22Rv1 (cell line): ENCODE results near the gene GPR3.

ENCODE experiments used
- ZFX ChIP-seq: fragments of 450-650 bp; IDR thresholded peaks from 2 replicates; pipeline ENCODE4 v1.6.1; 2017; ENCODE audit warnings: antibody characterized with exemption, borderline replicate concordance
- TF ChIP-seq, protein P1 (sequence below): fragments of 450-650 bp; IDR thresholded peaks from 2 replicates; pipeline ENCODE4 v1.5.1; 2017; ENCODE audit warnings: mild to moderate bottlenecking

DNA sequence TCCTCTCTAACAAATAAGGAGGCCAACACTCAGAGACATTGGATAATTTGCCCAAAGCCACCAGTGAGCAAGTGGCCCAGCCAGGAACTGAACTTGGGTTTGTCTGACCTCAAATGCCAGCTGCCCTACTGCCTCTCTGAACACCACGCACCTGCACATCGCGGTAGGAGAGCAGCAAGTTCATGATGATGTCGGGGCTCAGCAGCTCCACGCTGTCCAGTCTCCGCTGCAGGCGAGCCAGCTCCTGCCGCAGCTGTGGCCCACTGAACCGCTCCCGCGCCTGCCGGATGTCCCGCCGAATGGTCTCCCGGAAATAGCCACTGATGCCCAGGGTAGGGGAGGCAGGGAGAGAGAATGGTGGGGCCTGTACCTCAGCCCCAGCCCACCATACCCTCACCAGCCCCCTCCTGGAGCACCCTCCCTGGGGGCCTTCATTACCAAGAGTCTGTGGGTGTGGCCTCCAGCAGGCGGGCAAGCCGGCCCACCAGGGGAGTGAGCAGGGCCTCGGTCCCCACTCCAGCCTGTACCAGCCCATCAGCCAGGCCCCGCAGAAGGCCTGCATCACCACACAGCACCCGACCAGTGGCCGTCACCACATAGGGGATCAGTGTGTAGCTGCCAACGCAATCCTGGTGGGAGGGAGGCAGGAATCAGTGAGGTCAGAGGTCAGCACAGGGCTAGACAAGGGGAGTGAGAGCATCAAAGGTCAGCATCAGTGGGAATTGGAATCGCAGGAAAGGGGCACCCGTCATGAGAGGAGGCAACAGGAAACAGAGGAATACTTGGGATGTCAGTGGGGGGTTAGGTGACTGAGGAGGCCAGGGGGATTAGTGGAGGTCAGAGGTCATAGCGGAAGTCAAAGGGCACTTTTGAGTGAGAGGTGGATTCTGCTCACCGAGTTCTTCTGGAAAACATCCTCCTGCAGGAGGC is 28.4 kb upstream of the GPR3 start:
- TF ChIP-seq, protein P1, sequence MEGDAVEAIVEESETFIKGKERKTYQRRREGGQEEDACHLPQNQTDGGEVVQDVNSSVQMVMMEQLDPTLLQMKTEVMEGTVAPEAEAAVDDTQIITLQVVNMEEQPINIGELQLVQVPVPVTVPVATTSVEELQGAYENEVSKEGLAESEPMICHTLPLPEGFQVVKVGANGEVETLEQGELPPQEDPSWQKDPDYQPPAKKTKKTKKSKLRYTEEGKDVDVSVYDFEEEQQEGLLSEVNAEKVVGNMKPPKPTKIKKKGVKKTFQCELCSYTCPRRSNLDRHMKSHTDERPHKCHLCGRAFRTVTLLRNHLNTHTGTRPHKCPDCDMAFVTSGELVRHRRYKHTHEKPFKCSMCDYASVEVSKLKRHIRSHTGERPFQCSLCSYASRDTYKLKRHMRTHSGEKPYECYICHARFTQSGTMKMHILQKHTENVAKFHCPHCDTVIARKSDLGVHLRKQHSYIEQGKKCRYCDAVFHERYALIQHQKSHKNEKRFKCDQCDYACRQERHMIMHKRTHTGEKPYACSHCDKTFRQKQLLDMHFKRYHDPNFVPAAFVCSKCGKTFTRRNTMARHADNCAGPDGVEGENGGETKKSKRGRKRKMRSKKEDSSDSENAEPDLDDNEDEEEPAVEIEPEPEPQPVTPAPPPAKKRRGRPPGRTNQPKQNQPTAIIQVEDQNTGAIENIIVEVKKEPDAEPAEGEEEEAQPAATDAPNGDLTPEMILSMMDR: no peak
- no peak for TF ChIP-seq ZFX
